GM12878 (cell line): ENCODE data around the gene IZUMO1. TPM values are rescaled to one million over a fixed set of nuclear protein-coding genes. Genes with fewer than 3 reads are reported as not detected.

Experiments used
- BACH1 ChIP-seq: fragments of 450-650 bp; IDR thresholded peaks from 2 replicates; pipeline ENCODE4 v1.6.1; 2017; ENCODE audit warnings: mild to moderate bottlenecking, borderline replicate concordance
- CHD2 ChIP-seq: IDR thresholded peaks from 2 replicates; pipeline ENCODE4 v1.6.1; 2011; ENCODE audit warnings: low read depth, low read length, improper control_type of control experiment, borderline replicate concordance
- CTCF ChIP-seq, 3 experiments: IDR thresholded peaks in 2 of 3; conservative IDR thresholded peaks in 1 of 3; 2 replicates each; pipeline ENCODE4 v1.5.1; 2011; ENCODE audit warnings: low read depth in 3 of 3, low read length in 3 of 3, mild to moderate bottlenecking in 3 of 3, control low read depth in 2 of 3, moderate library complexity in 2 of 3, inconsistent platforms in 1 of 3, mixed read lengths in 1 of 3; ENCODE audit not compliant: control insufficient read depth in 2 of 3, insufficient read depth in 1 of 3; ENCODE audit errors: extremely low read depth in 1 of 3
- HDAC2 ChIP-seq: fragments of 200-600 bp; sonication (generic); IDR thresholded peaks from 2 replicates; pipeline ENCODE4 v1.6.1; 2017
- LARP7 ChIP-seq: fragments of 450-650 bp; IDR thresholded peaks from 2 replicates; pipeline ENCODE4 v1.6.1; 2017; ENCODE audit warnings: mild to moderate bottlenecking
- NFYA ChIP-seq: IDR thresholded peaks from 2 replicates; pipeline ENCODE4 v1.6.1; 2011; ENCODE audit warnings: low read depth, mild to moderate bottlenecking, low read length, improper control_type of control experiment, borderline replicate concordance
- NRF1 ChIP-seq: conservative IDR thresholded peaks from 2 replicates; pipeline ENCODE4 v1.6.1; 2011; ENCODE audit warnings: mild to moderate bottlenecking, low read depth, low read length, improper control_type of control experiment
- SMC3 ChIP-seq: IDR thresholded peaks from 2 replicates; pipeline ENCODE4 v1.6.1; 2011; ENCODE audit warnings: low read length, improper control_type of control experiment, borderline replicate concordance
- TBL1XR1 ChIP-seq: IDR thresholded peaks from 2 replicates; pipeline ENCODE4 v1.6.1; 2012; ENCODE audit warnings: low read depth, low read length, improper control_type of control experiment
- TCF12 ChIP-seq: IDR thresholded peaks from 2 replicates; pipeline ENCODE4 v1.6.1; 2011; ENCODE audit warnings: low read depth, mild to moderate bottlenecking, low read length
- YY1 ChIP-seq: IDR thresholded peaks from 2 replicates; pipeline ENCODE4 v1.6.1; 2011; ENCODE audit warnings: low read depth, mild to moderate bottlenecking, low read length
- ZNF274 ChIP-seq: IDR thresholded peaks from one replicate; pipeline ENCODE4 v1.8.0; 2011; ENCODE audit not compliant: insufficient read length, insufficient read depth
- ZNF592 ChIP-seq: fragments of 450-650 bp; IDR thresholded peaks from 2 replicates; pipeline ENCODE4 v1.6.1; 2017; ENCODE audit warnings: mild to moderate bottlenecking, moderate library complexity
- polyA plus RNA-seq, 11 experiments: library from polyadenylated mRNA; depleted of rRNA in 4 of 11; unstranded in 6 of 11; stranded (reverse) in 5 of 11; fragments of >200 nt; fragmentation: Nextera tagmentation in 4 of 11; fragmentation: Illumina TruSeq in 1 of 11; extraction: Ambion mirVana in 4 of 11; extraction: Trizol in 1 of 11; gene quantifications; 1 replicate in 1 of 11; 2 replicates in 10 of 11; pipeline versions ENCODE4 v1.2.1 to v1.2.3, GENCODE V29; 2011 to 2016; ENCODE audit warnings: inconsistent platforms in 2 of 11, missing spikeins in 2 of 11, low read depth in 1 of 11
- total RNA-seq, 4 experiments: library from RNA; depleted of rRNA in 3 of 4; stranded (reverse); fragments of >200 nt in 3 of 4; fragmentation: Illumina TruSeq in 1 of 4; extraction: Trizol in 1 of 4; gene quantifications; 2 replicates each; pipeline versions ENCODE4 v1.2.1 to v1.2.3, GENCODE V29; 2013 to 2021

The IZUMO1 gene
- total and polyA plus RNA-seq, 10 of the 15 experiments (the other 5 are each of a cell fraction or from before 2014, with no cell fraction given) = not detected

- TF ChIP-seq SMC3 (0 out of 2 replicates have a peak, but pooled peaks have one; percentile 23), TBL1XR1 (no peak), TCF12 (peak; percentile 53; the same call in 1 of the 2 replicates), ZNF274 (no peak), YY1 (0 out of 2 replicates have a peak, but pooled peaks have one; percentile 41), BACH1 (peak; percentile 26; the same call in 1 of the 2 replicates), CTCF (IDR thresholded peaks at IDR 0.05 in 2 of 3, conservative IDR thresholded peaks at IDR 0.05 in 1 of 3; ENCODE audit: control insufficient read depth in 2 of 3, extremely low read depth in 1 of 3, insufficient read depth in 1 of 3, low read depth in 3 of 3, low read length in 3 of 3) (peak in 2 of 3 experiments; percentile 25 to 48; a peak in 3 of 6 replicates), ZNF592 (no peak), NFYA (no peak), LARP7 (peak; percentile 70), NRF1 (no peak), HDAC2 (no peak), CHD2 (no peak)
Observed at GRCh38 chr19:48738557-48739403, 7.9 kb downstream of the IZUMO1 start (continued).
